GM19372 (cell line): ENCODE measurements around the gene CEMP1.
"Not testable (repeated sequence)": the region's sequence is repeated elsewhere in the genome, so short reads cannot be mapped to it uniquely, and the experiment has no call there.

Source experiments
- ATAC-seq: cut with Tn5 transposase; IDR thresholded peaks from one replicate; pipeline ENCODE4 v1.9.1; 2021; ENCODE audit warnings: mild to moderate bottlenecking, low read depth, moderate library complexity; ENCODE audit not compliant: unreplicated experiment

Gene CEMP1

DNA sequence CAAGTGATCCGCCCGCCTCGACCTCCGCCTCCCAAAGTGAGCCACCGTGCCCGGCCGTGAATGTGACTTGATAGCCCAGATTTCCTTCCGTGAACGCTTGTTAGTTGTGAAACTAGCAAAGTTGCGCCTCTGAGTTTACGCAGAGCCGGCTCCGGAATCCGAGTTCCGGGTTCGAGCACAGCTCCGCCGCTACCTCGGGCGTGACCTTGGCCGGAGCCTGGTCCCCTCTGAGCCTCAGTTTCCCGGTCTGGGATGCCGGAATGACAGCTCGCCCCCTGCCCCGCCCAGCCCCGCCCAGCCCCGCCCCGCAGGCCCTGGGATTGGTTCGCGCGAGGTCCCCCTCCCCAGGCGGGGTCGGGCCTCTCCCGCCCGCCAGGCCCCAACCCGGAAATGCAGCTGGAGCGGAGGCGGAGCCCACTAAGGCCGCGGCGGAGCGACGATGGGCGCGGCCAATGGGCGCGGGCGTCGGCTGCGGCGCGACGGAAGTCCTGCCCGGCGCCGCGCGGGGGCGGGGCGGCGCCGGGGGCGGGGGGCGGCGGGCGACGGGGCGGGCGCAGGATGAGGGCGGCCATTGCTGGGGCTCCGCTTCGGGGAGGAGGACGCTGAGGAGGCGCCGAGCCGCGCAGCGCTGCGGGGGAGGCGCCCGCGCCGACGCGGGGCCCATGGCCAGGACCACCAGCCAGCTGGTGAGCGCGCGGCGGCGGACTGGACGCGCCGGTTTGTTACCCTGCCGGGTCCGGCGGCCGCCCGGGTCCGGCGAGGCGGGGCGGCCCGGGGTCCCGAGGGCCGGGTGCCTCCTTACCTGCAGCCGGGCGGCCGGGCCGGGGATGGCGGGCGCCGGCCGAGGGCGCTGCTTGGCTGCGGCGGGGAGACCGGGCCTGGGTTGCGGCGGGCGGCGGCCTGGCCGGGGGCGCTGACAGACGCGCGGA is 6.5 kb upstream of the CEMP1 start, which contains the start of gene PDPK1:
TSS of gene PDPK1 (plus strand) at position 571 of the 929 bp plus-strand sequence. CDS start at position 663, 92 bp downstream.
- peak; percentile 84 for ATAC-seq

DNA sequence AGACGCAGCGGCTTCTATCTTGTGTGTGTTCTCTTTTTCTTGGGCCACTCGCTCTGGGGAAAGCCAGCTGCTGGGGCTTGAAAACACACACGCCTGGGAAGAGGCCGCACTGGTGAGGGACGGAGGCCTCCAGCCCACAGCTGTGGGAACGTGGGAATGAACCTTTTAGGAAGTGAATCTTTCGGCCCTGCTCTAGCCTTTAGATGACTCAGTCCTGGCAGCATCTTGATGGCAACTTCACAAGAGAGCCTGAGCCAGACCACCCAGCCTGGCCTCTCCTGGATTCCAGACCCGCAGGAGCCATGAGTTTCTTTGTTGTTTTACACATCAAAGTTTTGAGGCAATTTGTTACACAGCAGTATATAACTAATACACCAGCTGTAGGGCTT is 4.4 kb upstream of the CEMP1 start:
- ATAC-seq = no peak

DNA sequence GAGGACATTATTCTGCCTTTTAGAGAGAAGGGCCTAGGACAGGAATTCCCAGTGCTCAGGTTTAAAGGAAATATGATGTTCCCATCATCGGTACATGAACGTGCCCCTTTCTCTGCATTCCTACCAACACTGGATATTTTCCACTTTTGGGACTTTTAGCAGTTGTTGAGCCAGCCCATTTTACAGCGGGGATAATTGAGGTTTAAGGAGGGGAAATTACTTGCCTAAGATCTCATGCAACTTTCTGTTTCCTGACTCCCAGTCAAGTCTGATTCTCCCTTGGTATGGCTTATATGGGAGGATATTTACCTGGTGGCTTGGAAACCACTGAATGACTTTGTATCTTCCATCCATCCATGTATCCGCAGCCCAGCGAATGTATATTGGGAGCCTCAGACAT is 3.1 kb upstream of the CEMP1 start:
- not testable (repeated sequence) for ATAC-seq

DNA sequence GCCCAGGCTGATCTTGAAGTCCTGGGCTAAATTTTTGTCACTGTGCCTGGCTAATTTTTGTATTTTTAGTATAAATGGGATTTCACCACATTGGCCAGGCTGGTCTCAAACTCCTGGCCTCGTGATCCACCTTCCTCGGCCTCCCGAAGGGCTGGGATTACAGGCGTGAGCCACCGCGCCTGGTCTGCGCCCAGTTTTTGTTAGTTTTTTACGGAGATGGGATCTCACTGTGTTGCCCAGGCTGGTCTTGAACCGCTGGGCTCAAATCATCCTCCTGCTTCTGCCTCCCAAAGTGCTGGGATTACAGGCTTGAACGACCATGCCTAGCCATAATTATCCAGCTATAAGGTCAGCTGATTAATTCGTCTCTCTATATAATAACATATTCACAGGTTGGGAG is 2.7 kb upstream of the CEMP1 start:
- no peak for ATAC-seq

DNA sequence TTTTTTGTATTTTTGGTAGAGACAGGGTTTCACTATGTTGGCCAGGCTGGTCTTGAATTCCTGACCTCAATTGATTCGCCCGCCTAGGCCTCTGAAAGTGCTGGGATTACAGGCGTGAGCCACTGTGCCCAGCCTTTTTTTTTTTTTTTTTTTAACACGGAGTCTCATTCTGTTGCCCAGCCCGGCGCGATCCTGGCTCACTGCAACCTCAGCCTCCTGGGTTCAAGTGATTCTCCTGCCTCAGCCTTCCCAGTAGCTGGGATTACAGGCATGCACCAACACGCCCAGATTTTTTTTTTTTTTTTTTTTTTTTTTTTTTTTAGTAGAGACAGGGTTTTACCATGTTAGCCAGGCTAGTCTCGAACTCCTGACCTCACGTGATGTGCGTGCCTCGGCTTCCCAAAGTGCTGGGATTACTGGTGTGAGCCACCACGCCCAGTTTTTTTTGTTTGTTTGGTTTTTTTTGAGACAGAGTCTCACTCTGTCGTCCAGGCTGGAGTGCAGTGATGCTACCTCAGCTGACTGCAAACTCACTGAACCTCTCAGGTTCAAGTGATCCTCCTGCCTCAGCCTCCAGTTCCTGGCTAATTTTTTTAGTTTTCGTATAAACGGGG is 2.0 kb upstream of the CEMP1 start:
- ATAC-seq = not testable (repeated sequence)

DNA sequence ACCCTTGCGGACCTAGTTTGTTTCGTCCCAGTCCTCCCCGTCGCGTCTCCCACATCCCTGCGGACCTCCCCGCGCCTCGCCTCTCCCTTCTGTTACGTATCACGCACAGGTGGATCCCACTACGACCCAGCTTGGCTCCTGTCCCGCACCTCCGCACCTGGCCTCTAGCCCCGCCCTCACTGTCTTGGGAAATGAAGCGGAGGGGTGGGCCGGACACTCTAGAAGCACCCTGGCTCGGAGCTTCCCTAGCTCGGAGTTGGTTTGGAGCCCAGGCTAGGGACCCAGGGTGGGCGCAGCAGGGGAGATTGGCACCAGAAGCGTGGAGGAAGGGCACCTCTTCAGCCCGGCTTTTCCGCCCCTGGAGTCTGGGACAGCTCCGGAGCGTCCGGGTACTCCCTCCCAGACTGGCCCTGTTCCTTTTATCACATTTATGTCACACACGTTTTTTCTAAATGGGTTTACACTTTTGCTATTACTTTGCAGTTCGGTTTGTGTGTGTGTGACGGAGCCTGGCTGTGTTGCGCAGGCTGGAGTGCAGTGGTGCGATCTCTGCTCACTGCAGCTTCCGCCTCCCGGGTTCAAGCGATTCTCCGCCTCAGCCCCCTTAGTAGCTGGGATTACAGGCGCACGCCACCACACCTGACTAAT is 1.4 kb upstream of the CEMP1 start:
- no peak for ATAC-seq

DNA sequence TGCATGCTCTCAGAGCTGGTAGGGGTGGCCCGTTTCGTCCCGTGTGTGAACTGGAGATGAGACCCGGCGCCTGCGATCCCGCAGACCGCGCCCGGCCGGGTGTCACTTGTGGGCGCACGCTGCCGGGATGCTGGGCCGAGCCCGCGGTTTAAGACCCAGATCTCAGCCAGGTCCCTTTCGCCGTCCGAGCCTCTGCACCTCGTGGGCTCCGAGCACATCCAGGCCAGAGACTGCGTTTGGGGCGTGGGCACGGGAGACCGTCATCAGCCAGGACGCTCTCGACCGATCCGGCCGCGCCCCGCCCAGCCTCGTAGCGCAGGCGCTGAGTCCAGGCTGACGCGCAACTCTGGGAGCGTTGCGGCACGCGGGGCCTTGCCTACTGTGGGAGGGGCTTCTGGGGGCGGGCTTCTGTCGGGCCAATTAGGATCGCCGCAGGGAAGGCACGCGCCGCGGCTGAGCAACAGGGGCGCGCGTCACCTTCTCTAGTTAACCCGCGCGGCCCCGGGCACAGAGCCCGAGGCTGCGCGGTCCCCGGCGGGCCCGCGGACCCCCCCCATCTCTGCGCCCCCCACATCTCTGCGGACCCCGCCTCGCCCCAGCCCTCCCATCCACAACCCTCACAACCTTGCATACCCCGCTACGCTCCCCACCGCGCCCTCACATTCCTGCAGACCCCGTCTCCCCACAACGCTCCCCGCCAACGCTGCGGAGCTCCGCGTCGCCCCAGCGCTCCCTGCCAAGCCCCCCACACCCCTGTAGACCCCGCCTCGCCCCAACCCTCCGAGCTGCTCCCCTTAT is 687 bp upstream of the CEMP1 start:
- ATAC-seq = peak; percentile 88

DNA sequence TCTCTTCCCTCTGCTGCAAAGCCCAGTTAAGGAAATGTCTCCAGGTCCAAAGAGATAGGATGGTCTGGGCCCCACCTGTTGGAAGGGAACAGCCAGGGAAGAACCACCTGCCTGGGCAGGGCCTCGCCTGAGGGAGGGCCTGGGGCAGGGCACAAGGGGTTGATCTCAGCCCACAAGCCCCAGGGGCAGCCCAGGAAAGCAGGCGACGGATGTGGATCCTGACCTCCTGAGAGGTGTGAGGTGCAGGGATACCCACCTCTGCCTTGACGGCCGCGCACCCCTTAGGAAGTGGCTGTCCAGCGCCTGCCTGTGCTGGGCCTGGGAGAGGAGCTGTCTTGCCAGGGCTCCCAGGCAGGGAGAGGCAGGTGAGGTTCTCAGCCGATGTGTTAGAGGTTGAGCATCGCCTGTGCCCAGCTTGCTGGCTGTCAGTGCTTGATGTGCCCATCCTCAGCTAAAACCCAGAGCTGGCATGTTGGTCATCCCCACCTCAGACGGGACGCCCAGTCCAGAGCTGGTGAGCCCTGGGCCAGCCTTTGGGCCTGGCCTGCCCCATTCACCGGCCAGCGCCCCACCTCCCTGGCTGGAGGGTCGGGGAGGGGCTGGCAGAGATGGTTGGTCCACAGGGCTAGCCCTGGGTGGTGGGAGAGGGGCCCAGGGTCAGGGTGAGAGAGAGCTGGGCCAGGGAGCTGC is 434 bp downstream of the CEMP1 start:
- no peak for ATAC-seq

DNA sequence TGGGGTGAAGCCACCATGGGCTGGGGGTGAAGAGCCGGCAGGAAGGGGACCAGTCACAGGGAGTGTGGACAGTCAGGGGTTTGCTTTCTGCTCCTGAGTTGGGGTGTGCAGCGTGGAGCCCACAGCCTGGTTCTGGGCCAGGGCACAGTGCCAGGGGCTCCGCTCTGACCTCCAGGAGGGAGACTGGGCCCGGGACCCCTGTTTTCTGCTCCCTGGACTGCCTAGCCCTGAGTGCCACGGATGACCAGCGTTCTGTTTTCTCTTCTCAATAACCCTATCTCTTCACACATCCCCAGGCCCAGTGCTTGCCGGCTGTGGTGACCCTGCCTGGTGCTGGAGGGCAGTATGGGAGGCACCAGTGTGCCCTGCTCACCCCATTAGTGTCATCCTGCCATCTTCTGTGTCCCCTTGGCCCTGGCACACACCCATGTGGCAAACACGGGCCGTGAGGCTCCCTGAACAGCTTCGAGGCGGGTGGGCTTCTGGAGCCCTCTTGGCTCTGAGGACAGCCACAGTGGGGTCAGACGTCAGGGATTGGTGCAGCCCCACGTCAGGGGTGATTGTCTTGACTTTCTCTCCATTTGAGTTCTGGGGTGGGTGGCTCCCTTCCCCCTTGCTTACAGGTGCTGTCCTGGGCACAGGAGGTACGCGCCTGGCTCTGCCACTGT is 1.1 kb downstream of the CEMP1 start:
- ATAC-seq = no peak

DNA sequence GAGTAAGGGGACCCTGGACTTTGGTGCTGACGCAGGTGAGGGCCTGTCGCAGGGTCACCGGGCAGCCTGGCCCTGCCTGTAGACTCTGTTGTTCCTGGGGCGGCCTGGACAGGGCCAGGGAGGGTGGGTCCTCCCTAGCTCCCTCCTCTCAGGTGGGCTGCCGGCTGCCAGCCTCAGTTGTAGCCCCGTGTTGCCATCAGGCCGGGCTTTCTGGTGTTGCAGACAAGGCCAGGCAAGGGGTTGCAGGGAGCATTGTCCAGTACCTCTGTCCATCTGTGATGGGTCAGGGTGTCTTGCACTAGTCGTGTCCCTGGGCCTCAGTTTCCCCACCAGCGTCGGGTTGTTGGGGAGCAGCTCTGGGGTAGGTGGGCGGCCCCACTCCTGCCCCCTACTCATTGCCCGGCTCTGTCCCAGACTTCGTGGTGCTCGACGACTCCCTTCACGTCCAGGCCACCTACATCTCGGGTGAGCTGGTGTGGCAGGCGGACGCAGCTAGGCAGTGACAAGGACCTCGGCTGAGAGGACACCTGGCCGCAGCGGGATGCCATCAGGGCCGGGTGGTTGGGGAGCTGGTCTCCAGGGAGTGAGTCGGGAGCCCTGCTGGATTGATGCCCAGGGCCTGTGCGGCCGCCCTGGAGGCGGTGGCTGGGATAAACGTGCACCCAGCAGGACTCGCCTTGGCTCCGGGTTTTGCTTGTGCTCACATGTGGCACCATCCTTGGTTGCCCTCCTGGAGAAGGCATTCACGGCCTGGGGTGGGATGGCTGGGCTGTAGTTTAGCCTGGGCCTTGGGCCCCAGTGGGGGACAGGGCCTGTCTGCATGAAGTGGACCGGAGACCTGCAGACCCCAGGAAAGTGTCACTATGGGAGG is 1.9 kb downstream of the CEMP1 start:
- ATAC-seq = no peak

DNA sequence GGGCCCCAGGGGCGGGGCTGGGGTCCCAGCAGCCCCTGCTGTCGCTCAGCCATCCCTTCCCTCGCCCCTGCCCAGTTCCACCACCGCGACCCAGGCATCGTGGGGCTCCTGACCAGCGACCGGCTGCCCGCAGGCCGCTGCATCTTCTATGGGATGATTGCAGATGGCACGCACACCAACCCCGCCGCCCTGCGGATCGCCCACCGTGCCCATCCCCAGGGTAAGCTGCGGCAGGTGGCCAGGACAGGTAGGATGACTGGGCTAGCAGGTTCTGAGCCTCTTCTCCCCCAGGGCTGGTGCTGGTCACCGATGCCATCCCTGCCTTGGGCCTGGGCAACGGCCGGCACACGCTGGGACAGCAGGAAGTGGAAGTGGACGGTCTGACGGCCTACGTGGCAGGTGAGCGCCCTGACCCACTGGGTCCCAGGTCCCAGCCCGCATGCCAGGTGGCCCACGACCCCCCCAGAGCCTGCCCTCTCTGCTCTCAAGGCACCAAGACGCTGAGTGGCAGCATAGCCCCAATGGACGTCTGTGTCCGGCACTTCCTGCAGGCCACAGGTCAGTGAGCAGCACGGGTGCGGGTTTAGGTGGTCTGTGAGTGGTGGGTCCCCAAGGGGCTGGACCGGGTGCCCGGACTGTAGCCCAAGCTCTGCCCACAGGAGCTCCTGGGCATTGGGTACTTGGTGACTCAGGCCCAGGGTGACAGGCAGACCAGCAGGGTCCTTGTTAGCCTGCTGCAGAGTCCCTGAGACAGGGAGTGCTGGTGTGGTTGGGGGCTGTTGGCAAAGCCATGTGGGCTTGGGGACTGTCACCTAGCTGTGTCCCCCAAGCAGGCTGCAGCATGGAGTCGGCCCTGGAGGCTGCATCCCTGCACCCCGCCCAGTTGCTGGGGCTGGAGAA is 2.8 kb downstream of the CEMP1 start:
- ATAC-seq = no peak

DNA sequence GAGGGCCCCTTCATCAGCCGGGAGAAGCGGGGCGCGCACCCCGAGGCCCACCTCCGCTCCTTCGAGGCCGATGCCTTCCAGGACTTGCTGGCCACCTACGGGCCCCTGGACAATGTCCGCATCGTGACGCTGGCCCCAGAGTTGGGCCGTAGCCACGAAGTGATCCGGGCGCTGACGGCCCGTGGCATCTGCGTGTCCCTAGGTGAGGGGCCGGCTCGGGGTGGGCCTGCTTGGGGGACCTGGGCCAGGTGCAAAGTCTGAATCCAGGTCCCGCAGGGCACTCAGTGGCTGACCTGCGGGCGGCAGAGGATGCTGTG is 3.5 kb downstream of the CEMP1 start:
- no peak for ATAC-seq

DNA sequence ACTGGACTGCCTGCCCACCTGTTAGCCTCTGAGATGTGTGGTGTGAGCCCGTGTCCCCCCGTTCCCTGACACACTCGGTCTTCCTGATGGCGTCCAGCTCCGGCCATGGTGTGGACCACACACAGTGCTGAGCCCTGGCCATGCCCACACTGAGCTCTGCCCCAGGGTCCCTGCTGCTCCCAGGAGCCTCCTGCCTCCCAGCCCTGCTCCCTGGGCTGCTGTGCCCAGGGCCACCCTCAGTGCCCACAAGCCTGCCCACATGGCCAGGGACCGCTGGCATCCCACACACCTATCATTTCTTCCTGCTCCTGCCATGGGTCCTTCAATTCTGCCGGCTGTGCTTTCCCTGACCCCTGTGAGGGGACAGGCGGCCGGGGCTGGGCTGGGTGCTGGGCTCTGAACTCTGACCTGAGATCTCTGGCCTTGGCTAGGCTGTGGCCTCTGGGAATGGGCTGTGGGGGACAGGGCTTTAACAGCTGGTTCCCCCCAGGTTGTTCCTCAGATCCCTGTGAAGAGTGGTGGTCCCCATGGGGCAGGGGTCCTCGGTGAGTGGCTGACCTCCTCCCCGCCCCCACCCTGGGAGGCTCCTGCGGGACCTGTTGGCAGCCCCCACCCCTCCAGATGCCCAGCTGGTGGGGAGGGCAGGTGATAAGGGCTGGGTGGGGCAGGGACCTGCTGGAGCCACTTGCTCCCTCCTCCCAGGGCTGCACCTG is 4.0 kb downstream of the CEMP1 start:
- no peak for ATAC-seq

DNA sequence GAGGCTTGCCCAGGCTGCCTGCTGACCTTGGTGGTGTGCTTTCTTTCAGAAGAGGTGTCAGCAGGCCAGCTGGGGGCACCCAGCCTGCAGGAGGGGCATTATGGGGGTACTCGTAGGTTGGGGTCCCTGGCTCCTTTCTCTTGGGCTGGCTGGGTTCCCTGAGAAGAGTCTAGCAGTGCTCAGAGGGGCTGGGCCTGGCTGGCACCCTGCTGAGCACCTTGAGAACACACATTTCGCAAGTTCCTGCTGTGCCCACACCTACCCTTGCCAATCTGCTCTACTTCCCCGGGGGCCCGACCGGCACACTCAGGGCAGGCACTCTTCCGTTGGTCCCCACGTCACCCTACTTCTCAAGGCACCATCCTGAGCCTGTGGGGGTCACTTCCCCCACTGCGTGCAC is 5.1 kb downstream of the CEMP1 start:
- no peak for ATAC-seq

DNA sequence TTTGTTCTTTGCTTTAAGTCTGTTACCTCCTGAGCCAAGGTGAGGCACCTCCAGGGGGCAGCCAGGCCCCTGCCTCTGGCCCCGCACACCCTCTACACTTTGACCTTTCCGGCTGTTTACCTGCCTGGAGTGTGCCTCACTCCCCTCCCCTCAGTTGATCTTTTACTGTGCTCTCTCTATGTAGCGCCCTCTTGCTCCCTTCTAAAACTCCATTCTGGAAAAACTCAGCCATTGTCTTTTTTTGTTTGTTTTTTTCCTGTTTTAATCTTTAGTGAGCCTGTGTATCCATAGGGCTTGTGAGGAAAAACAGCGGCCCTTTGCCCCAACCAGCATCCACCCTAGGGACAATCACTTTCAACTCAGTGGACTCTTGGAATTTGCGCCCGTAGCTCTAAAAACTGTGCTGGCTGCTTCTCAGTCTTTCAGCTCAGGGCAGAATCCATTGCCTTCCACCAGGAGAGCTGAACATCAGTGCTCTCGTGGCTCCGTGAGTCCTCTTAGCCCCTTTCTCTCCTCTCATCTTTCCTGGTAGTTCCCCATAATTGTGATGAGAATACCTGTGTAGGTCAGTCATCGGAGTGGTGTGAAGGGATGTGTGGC is 6.8 kb downstream of the CEMP1 start:
- no peak for ATAC-seq

DNA sequence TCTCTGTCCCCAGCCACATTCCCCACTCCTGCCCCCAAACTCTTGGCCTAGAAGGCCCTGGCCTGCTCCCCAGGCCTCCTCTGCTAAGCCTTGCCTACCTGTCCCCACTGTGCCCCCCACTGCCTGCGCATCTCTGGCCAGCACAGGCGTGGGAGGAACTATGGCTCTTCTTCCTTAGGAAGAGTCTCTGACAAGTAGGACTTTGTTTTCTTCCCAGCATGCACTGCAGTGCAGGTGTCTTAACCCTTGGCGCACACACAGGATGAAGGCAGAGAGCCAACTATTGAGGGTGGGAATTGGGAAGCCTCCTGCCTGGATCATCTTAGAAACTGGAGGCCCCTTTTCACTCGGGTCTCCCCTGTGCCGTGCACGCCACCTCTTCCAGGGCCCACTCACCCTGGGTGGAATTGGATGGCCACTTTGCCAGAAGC is 7.4 kb downstream of the CEMP1 start:
- ATAC-seq = no peak
